Gastroesophageal sphincter (tissue), 4 donors: ENCODE measurements around the gene RAD51B. TPM values are rescaled to one million over a fixed set of nuclear protein-coding genes. Genes with fewer than 3 reads are reported as not detected.

Experiments used
- ATAC-seq: fragments of 150-250 bp; one replicate; pipeline ENCODE4 v1.9.1; 2016; ENCODE audit warnings: mild to moderate bottlenecking, moderate library complexity
- H3K27ac ChIP-seq, 4 donors: fragments of 200-600 bp; sonication (generic) in 3 of 4; 1 replicate in 3 of 4; 2 replicates in 1 of 4; pipeline ENCODE4 v1.5.1; 2016 to 2019
- H3K27me3 ChIP-seq: fragments of 200-600 bp; sonication (generic); one replicate; pipeline ENCODE4 v1.5.1; 2019
- H3K36me3 ChIP-seq, 2 donors: fragments of 200-600 bp; sonication (generic); one replicate each; pipeline ENCODE4 v1.5.1; 2019; ENCODE audit warnings: control low read depth in 1 of 2
- H3K4me1 ChIP-seq, 3 donors: fragments of 200-600 bp; sonication (generic); 1 replicate in 2 of 3; 2 replicates in 1 of 3; pipeline ENCODE4 v1.5.1; 2016 to 2019; ENCODE audit warnings: control low read depth in 2 of 3
- H3K4me3 ChIP-seq, 2 donors: fragments of 200-600 bp; sonication (generic); one replicate each; pipeline ENCODE4 v1.5.1; 2019; ENCODE audit warnings: mild to moderate bottlenecking in 1 of 2, moderate library complexity in 1 of 2
- H3K9me3 ChIP-seq, 3 donors: fragments of 200-600 bp; sonication (generic); one replicate each; pipeline ENCODE4 v1.5.1; 2017 to 2019; ENCODE audit warnings: control low read depth in 2 of 3
- CTCF ChIP-seq, 4 experiments: fragments of 200-600 bp in 2 of 4; fragments of 450-650 bp in 2 of 4; sonication (generic) in 1 of 4; IDR thresholded peaks; one replicate each; pipeline ENCODE4 v1.5.1; 2017 to 2019; ENCODE audit warnings: antibody characterized with exemption in 4 of 4, mild to moderate bottlenecking in 2 of 4, moderate library complexity in 2 of 4
- EP300 ChIP-seq: sonication (generic); formaldehyde crosslinking; IDR thresholded peaks from one replicate; pipeline ENCODE4 v1.6.1; 2017; ENCODE audit warnings: antibody characterized with exemption, mild to moderate bottlenecking
- POLR2A ChIP-seq, 2 donors: fragments of 450-650 bp; IDR thresholded peaks; one replicate each; pipeline ENCODE4 v1.6.1; 2017; ENCODE audit warnings: antibody characterized with exemption in 2 of 2, mild to moderate bottlenecking in 2 of 2, moderate library complexity in 1 of 2
- POLR2AphosphoS5 ChIP-seq: sonication (generic); formaldehyde crosslinking; IDR thresholded peaks from one replicate; pipeline ENCODE4 v1.6.1; 2017; ENCODE audit warnings: antibody characterized with exemption
- WGBS, 2 donors: methylation state at CpG; one replicate each; pipeline ENCODE4 v1.1.5; 2018; ENCODE audit warnings: low coverage in 1 of 2; 5-methylcytosine and 5-hydroxymethylcytosine counted together
- total RNA-seq, 4 donors: library from RNA; depleted of rRNA; stranded (reverse); fragments of >200 nt; gene quantifications; one replicate each; pipeline ENCODE4 v1.1.0, GENCODE V29; 2016

RAD51B gene
- total RNA-seq, 4 donors from 2014 or later = 5.1 to 7.0 (median 6.0) TPM

- peak overlapping the region in 3 of 4 donors; percentile 29 to 64 (median 62) for H3K27ac ChIP-seq
- WGBS, 2 donors = 19 to 70% methylated on average over 1 of the region's 1 CpG
Measured at GRCh38 chr14:68168460-68169109, 349.0 kb downstream of the RAD51B start.

GRCh38 chr14:68172216-68172615 lies 352.6 kb downstream of the RAD51B start:
- Histone ChIP-seq H3K4me1 (peaks cover 3 to 78% (median 9%) of the 10 kb centered on the region in 3 donors), H3K9me3 (no peaks in the 10 kb centered on the region)
- 16 to 42% methylated on average over 3 of the region's 3 CpGs for WGBS, 2 donors

More at GRCh38 chr14:68168460-68169109, 349.0 kb downstream of the RAD51B start:
- TF ChIP-seq POLR2A (IDR thresholded peaks at IDR 0.05) (no peak), POLR2AphosphoS5 (peak; percentile 81), CTCF (IDR thresholded peaks at IDR 0.05) (no peak), EP300 (no peak)
- Histone ChIP-seq H3K4me3 (no peak overlapping the region), H3K36me3 (no peaks in the 10 kb centered on the region), H3K4me1 (peaks cover 3 to 89% (median 17%) of the 10 kb centered on the region in 3 donors), H3K27me3 (no peaks in the 10 kb centered on the region), H3K9me3 (no peaks in the 10 kb centered on the region)
- ATAC-seq = no peak

GRCh38 chr14:68172627-68173026 lies 353.0 kb downstream of the RAD51B start:
- H3K4me3 ChIP-seq = no peak overlapping the region
- 20 to 44% methylated on average over 1 of the region's 1 CpG for WGBS, 2 donors
- ATAC-seq = no peak
- no peaks in the 10 kb centered on the region for H3K36me3 ChIP-seq
- H3K4me1 ChIP-seq = peaks cover 3 to 83% (median 9%) of the 10 kb centered on the region in 3 donors
- no peak for TF ChIP-seq EP300
- no peak for TF ChIP-seq CTCF (IDR thresholded peaks at IDR 0.05)
- peak; percentile 40 for TF ChIP-seq POLR2AphosphoS5
- TF ChIP-seq POLR2A (IDR thresholded peaks at IDR 0.05) = no peak
- no peaks in the 10 kb centered on the region for H3K27me3 ChIP-seq
- H3K27ac ChIP-seq = peak overlapping the region; percentile 58 to 66 (median 62)
- H3K9me3 ChIP-seq = no peaks in the 10 kb centered on the region

More at GRCh38 chr14:68172216-68172615, 352.6 kb downstream of the RAD51B start:
- no peaks in the 10 kb centered on the region for H3K36me3 ChIP-seq
- peak overlapping the region; percentile 18 to 66 (median 62) for H3K27ac ChIP-seq
- H3K4me3 ChIP-seq = no peak overlapping the region
- ATAC-seq = no peak
- H3K27me3 ChIP-seq = no peaks in the 10 kb centered on the region
- TF ChIP-seq POLR2AphosphoS5 (no peak), CTCF (IDR thresholded peaks at IDR 0.05) (no peak), POLR2A (IDR thresholded peaks at IDR 0.05) (no peak), EP300 (no peak)

- Histone ChIP-seq H3K27ac (peak overlapping the region; percentile 58 to 66 (median 62)), H3K4me3 (no peak overlapping the region), H3K36me3 (no peaks in the 10 kb centered on the region), H3K27me3 (no peaks in the 10 kb centered on the region), H3K4me1 (peaks cover 5 to 83% (median 9%) of the 10 kb centered on the region in 3 donors), H3K9me3 (no peaks in the 10 kb centered on the region)
- no peak for ATAC-seq
- WGBS, 2 donors = 14 to 43% methylated on average over 1 of the region's 1 CpG
- TF ChIP-seq CTCF (IDR thresholded peaks at IDR 0.05) (no peak), POLR2A (IDR thresholded peaks at IDR 0.05) (no peak), EP300 (no peak), POLR2AphosphoS5 (no peak)
Measured at GRCh38 chr14:68173227-68173972, 353.8 kb downstream of the RAD51B start.
